ENCODE measurements around the gene CFAP69. TPM values are rescaled to one million over a fixed set of nuclear protein-coding genes. Genes with fewer than 3 reads are reported as not detected.

Gene CFAP69
- total and polyA plus RNA-seq, 10 of the 15 experiments (the other 5 are each of a cell fraction or from before 2014, with no cell fraction given), result 0.11 to 3.1 (median 0.48) TPM; not detected in 1

GRCh38 chr7:90207956-90208355 lies 37.0 kb upstream of the CFAP69 start (continued):
- TF ChIP-seq ZBTB11 (CRISPR knock-in tag; IDR thresholded peaks at IDR 0.05) (no peak), NR2C1 (IDR thresholded peaks at IDR 0.05) (no peak), BRCA1 (IDR thresholded peaks at IDR 0.05; ENCODE audit: low read depth, low read length) (no peak)

GRCh38 chr7:90209776-90210175 lies 35.2 kb upstream of the CFAP69 start:
- CTCF ChIA-PET, result interaction anchor here (0.9 to 6.8 kb wide), 9 partner anchors 10 to 56 kb away, joined by 3 to 67 read pairs (median 8); partner anchors contain the start of gene STEAP1
- Histone ChIP-seq H3K4me3 (no peak overlapping the region), H3K79me2 (ENCODE audit: control insufficient read depth, insufficient read depth, low read length) (no peaks in the 10 kb centered on the region), H2AFZ (ENCODE audit: control insufficient read depth, low read depth, low read length) (no peak overlapping the region), H3K4me2 (ENCODE audit: control insufficient read depth, insufficient read depth) (no peak overlapping the region), H3K9me3 (replicated peaks; ENCODE audit: control insufficient read depth, insufficient read depth, low read length) (no peaks in the 10 kb centered on the region), H3K27ac (ENCODE audit: control insufficient read depth, insufficient read depth) (no peak overlapping the region), H3K4me1 (ENCODE audit: control insufficient read depth, insufficient read depth, low read length) (no peaks in the 10 kb centered on the region), H3K9ac (ENCODE audit: control insufficient read depth, insufficient read depth, low read length) (no peak overlapping the region), H3K36me3 (ENCODE audit: control insufficient read depth in 2 of 2, insufficient read depth in 2 of 2, low read length in 1 of 2) (no peaks in the 10 kb centered on the region), H3K27me3 (replicated peaks in 1 of 2; ENCODE audit: control insufficient read depth in 2 of 2, insufficient read depth in 2 of 2, low read length in 1 of 2) (peaks cover 1 to 15% of the 10 kb centered on the region in 2 experiments), H4K20me1 (ENCODE audit: control insufficient read depth, insufficient read depth) (no peaks in the 10 kb centered on the region)
- ATAC-seq (no peak), FAIRE-seq (no peak), DNase-seq (ENCODE audit: low read depth, low spot score) (no peak)
- RAD21 ChIA-PET (ENCODE audit: unreplicated experiment), result interaction anchor here (1.1 to 8.1 kb wide), 10 partner anchors 10 to 55 kb away, joined by 3 to 90 read pairs (median 22); partner anchors contain the start of genes CFAP69 and STEAP1
- SMC1A ChIA-PET (ENCODE audit: uncharacterized antibody, unreplicated experiment), result interaction anchor here (0.9 to 8.5 kb wide), 16 partner anchors 10 to 56 kb away, joined by 3 to 116 read pairs (median 8); partner anchors contain the start of genes CFAP69 and STEAP1
- POLR2A ChIA-PET, result interaction anchor here (0.6 to 7.6 kb wide), 8 partner anchors 10 to 52 kb away, joined by 3 to 92 read pairs (median 5); partner anchors contain the start of gene CFAP69
- BruUV-seq (replicated peaks), result no TSS peak
- 27% methylated on average over 1 of the region's 1 CpG for WGBS (ENCODE audit: insufficient coverage, insufficient replicate concordance, low lambda C conversion rate, missing lambda C conversion rate)
- in situ Hi-C loops (cut with MboI) (no loop called here), intact Hi-C loops (cut with micrococcal nuclease; ENCODE audit: unreplicated experiment) (no loop called here)
- TF ChIP-seq CBX3 (IDR thresholded peaks at IDR 0.05; ENCODE audit: borderline replicate concordance, low read depth) (no peak), TCF3 (IDR thresholded peaks at IDR 0.05; ENCODE audit: borderline replicate concordance, insufficient read depth, low read depth, low read length) (no peak)

Measured in GM12878 (cell line).